KMS-11 (cell line): ENCODE measurements around the gene RAB6B.

Experiments used
- H2AFZ ChIP-seq: fragments of 200-600 bp; sonication (generic); 2 replicates; pipeline ENCODE4 v1.6.1; 2016; ENCODE audit warnings: antibody characterized with exemption, mixed run types, low read depth
- H3K27ac ChIP-seq: fragments of 200-600 bp; sonication (generic); 2 replicates; pipeline ENCODE4 v1.6.1; 2016; ENCODE audit warnings: mild to moderate bottlenecking, mixed run types
- H3K27me3 ChIP-seq: fragments of 200-600 bp; sonication (generic); 2 replicates; pipeline ENCODE4 v1.6.1; 2017; ENCODE audit warnings: mild to moderate bottlenecking, low read depth, mixed run types, moderate library complexity; ENCODE audit not compliant: insufficient read depth
- H3K36me3 ChIP-seq: fragments of 200-600 bp; sonication (generic); 2 replicates; pipeline ENCODE4 v1.6.1; 2017; ENCODE audit warnings: mild to moderate bottlenecking, mixed run types; ENCODE audit not compliant: insufficient read depth
- H3K4me1 ChIP-seq: fragments of 200-600 bp; sonication (generic); 2 replicates; pipeline ENCODE4 v1.6.1; 2016; ENCODE audit warnings: mild to moderate bottlenecking, low read depth, mixed run types; ENCODE audit not compliant: poor library complexity, severe bottlenecking
- H3K4me2 ChIP-seq: fragments of 200-600 bp; sonication (generic); 2 replicates; pipeline ENCODE4 v1.7.0; 2016; ENCODE audit warnings: mild to moderate bottlenecking, mixed run types
- H3K4me3 ChIP-seq: fragments of 200-600 bp; sonication (generic); IDR thresholded peaks from 2 replicates; pipeline ENCODE4 v1.6.1; 2017; ENCODE audit warnings: low read depth, low read length, mixed read lengths; ENCODE audit not compliant: insufficient read depth
- H3K79me2 ChIP-seq: fragments of 200-600 bp; sonication (generic); 2 replicates; pipeline ENCODE4 v1.6.1; 2016; ENCODE audit warnings: low read depth, mixed run types; ENCODE audit not compliant: insufficient read depth
- H3K9ac ChIP-seq: fragments of 200-600 bp; sonication (generic); 2 replicates; pipeline ENCODE4 v1.6.1; 2016; ENCODE audit warnings: mild to moderate bottlenecking, mixed run types
- H4K20me1 ChIP-seq: fragments of 200-600 bp; sonication (generic); 2 replicates; pipeline ENCODE4 v1.6.1; 2016; ENCODE audit warnings: mild to moderate bottlenecking, mixed run types; ENCODE audit not compliant: insufficient read depth
- CTCF ChIP-seq: fragments of 200-600 bp; sonication (generic); conservative IDR thresholded peaks from 2 replicates; pipeline ENCODE4 v1.6.1; 2017; ENCODE audit warnings: low read depth, mild to moderate bottlenecking, antibody characterized with exemption, low read length, moderate library complexity, mixed read lengths

RAB6B gene

GRCh38 chr3:133855772-133856171 is 39.9 kb downstream of the RAB6B start:
- no peak overlapping the region for H3K27ac ChIP-seq
- H3K27me3 ChIP-seq, result no peaks in the 10 kb centered on the region
- no peak overlapping the region for H3K4me3 ChIP-seq
- H2AFZ ChIP-seq, result no peak overlapping the region
- H3K9ac ChIP-seq, result no peak overlapping the region
- no peak overlapping the region for H3K4me2 ChIP-seq
- TF ChIP-seq CTCF, result no peak
- H3K4me1 ChIP-seq, result no peaks in the 10 kb centered on the region
- H3K36me3 ChIP-seq, result no peaks in the 10 kb centered on the region
- no peaks in the 10 kb centered on the region for H4K20me1 ChIP-seq
- H3K79me2 ChIP-seq, result no peaks in the 10 kb centered on the region

GRCh38 chr3:133855002-133855370 is 40.7 kb downstream of the RAB6B start:
- no peaks in the 10 kb centered on the region for H3K36me3 ChIP-seq
- H3K4me2 ChIP-seq, result no peak overlapping the region

GRCh38 chr3:133854264-133855001 is 41.2 kb downstream of the RAB6B start:
- no peak overlapping the region for H3K9ac ChIP-seq
- H3K27ac ChIP-seq, result no peak overlapping the region
- no peak overlapping the region for H2AFZ ChIP-seq
- H3K4me1 ChIP-seq, result no peaks in the 10 kb centered on the region
- TF ChIP-seq CTCF, result no peak
- H3K27me3 ChIP-seq, result no peaks in the 10 kb centered on the region
- no peaks in the 10 kb centered on the region for H3K79me2 ChIP-seq
- no peak overlapping the region for H3K4me3 ChIP-seq
- no peaks in the 10 kb centered on the region for H3K36me3 ChIP-seq
- H4K20me1 ChIP-seq, result no peaks in the 10 kb centered on the region
- no peak overlapping the region for H3K4me2 ChIP-seq

More at GRCh38 chr3:133855002-133855370, 40.7 kb downstream of the RAB6B start:
- Histone ChIP-seq H3K27me3 (no peaks in the 10 kb centered on the region), H3K79me2 (no peaks in the 10 kb centered on the region), H3K27ac (no peak overlapping the region), H2AFZ (no peak overlapping the region), H3K9ac (no peak overlapping the region), H3K4me3 (no peak overlapping the region), H3K4me1 (no peaks in the 10 kb centered on the region), H4K20me1 (no peaks in the 10 kb centered on the region)
- no peak for TF ChIP-seq CTCF

- Histone ChIP-seq H2AFZ (no peak overlapping the region), H3K27ac (no peak overlapping the region), H4K20me1 (no peaks in the 10 kb centered on the region), H3K4me2 (no peak overlapping the region), H3K79me2 (no peaks in the 10 kb centered on the region), H3K9ac (no peak overlapping the region), H3K4me3 (no peak overlapping the region), H3K36me3 (no peaks in the 10 kb centered on the region), H3K4me1 (no peaks in the 10 kb centered on the region), H3K27me3 (no peaks in the 10 kb centered on the region)
- TF ChIP-seq CTCF, result no peak
These were observed 41.8 kb downstream of the RAB6B start for GRCh38 chr3:133853925-133854227.
